Fibroblast of skin of left biceps (primary cell): ENCODE measurements around the gene CEP126.

Source experiments
- DNase-seq, 2 experiments: peaks; one replicate each; pipeline ENCODE4 v3.0.0-alpha.2; 2013; ENCODE audit warnings: low read depth in 2 of 2

Gene CEP126

GRCh38 chr11:102007567-102008437 lies 93.0 kb downstream of the CEP126 start:
- peak; percentile 8 to 23 for DNase-seq

GRCh38 chr11:102010776-102011494 lies 96.1 kb downstream of the CEP126 start:
- peak; percentile 77 to 79 for DNase-seq

GRCh38 chr11:102012946-102013345 lies 98.1 kb downstream of the CEP126 start:
- no peak for DNase-seq

- no peak for DNase-seq
These were observed 99.9 kb downstream of the CEP126 start for GRCh38 chr11:102014756-102015155.

DNA sequence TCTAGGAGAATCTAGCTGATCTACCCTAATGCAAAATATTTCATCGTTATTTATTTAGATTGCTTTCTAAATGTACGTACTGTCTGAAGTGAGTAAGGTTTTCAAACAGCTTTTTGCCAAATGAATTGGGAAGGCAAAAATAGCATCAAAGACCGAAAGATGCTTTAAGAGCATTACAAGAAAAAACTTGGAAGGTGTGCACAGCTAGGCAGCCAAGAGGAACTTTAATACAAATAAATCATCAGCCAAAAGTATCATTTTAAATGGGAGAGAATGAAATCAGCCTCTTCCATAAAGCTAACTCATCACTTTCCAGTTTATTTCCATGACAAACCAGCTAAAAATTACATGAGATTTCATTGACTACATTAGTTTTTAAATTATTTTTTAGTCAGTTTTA lies 102.2 kb downstream of the CEP126 start:
- DNase-seq = no peak

- DNase-seq = no peak
These were observed 111.4 kb downstream of the CEP126 start for GRCh38 chr11:102026217-102026616.

DNA sequence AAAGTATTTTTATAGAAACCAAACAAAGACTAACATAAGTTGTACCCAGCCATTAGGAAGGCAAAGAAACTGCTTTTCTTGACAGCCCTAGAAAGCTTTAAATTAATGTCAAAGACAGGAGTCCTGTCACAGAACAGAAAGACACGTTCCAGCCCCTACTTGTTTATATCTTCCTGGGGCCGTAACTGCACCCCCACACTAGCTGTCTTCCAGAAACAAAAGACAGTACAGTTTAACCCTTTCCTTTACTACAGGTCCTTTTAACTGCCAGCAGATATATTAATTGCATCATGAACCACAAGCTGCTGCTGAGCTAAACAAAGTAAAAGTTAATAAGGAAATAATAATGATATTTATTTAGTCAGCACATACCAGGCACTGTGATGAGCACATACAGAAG lies 112.1 kb downstream of the CEP126 start:
- DNase-seq = no peak

- DNase-seq = no peak
These were observed 121.9 kb downstream of the CEP126 start for GRCh38 chr11:102036757-102037156.

DNA sequence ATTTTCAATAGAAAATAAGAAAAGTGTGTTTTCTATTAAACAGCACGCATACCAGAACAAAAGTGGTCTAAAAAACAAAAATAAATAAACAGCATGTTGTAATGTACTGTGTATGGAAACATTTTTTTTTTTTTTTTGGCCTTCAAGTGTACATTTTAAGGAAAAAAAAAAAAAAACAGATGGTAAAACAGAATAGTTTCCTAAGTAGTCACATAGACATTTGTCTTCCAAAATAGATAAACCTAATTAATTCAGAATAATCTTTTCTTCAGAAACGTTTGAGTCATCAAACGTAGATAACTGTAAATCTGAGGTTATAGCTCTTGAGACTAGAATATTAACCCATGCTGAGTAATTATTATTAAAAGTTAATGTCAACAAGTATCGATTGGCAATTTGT lies 132.0 kb downstream of the CEP126 start:
- DNase-seq = peak in 1 of 2 experiments; percentile 6

DNA sequence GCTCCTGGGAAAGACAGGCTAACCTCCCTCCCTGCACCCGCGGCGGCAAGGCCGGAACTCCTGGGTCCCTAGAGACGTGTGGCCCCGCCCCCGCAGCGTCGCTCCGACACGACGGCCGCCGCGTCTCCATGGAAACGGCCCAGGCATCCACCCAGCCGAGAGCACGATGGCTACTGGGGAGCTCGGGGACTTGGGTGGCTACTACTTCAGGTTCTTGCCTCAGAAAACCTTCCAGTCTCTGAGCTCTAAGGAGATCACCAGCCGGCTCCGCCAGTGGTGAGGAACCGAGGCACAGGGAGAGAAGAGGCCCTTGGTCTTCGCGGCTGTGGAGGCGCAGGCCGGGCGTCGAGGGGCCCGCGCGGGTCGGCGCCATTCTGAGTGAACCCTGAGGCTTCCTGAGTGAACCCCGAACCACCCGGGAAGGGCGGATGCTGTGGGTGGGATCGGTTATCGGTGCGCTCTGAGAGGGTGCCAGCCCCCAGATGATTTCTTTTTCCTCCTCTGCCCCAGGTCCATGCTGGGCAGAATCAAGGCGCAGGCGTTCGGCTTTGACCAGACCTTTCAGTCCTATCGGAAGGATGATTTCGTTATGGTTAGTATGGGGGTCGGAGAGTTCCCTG lies 132.6 kb downstream of the CEP126 start, which contains the start of gene CFAP300:
Gene CFAP300, plus strand, starts transcription at position 133 of the 620 bp plus-strand sequence. Its CDS starts 34 bp downstream, at position 167.
- peak; percentile 52 to 63 for DNase-seq
